ENCODE results near the gene NPHS1. TPM values are rescaled to one million over a fixed set of nuclear protein-coding genes. Genes with fewer than 3 reads are reported as not detected.
A peak's percentile ranks its signal among the peaks of the same experiment; 100 is the strongest.

NPHS1 gene
- polyA plus RNA-seq, 1 donor from 2014 or later: 0.05 TPM

DNA sequence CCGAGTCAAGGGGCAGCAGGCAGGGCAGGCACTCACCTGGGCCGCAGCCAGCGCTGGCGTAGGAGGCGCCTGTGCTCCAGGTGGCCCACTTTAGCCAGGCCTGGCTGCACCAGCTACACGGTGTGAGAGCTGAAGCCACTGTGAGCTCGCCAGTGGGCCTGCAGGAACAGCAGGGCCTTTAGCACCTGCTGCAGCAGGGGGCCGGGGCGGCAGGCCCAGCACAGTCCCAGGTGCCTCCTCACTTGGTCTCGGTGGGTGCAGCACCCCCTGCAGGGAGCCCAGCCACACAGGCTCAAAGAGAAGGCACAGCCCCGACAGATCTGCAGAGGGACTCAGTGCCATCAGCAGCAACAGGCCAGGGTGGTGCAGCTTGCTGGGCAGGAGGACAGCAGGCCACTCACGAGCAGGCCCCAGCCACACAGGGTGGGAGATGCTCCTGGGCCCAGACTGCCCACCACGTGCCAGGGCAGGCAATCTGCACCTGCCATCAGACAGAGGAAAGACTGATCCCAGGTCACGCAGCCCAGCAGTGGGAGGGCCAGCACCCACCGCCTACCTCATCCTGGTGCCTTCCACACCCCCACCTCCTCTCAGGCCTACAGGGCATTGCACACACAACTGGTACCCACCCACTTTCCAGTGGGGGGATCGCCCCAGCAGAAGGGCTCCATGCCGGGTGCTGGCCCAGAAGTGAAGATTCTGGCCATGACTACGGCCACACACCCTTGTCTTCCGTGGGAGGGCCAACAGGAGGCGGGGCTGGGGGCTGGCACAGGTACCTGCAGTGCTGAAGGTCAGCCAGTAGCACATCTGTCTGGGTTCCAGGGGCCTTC is 61.1 kb downstream of the NPHS1 start:
- H2AFZ ChIP-seq (ENCODE audit: low read depth, low read length): no peak overlapping the region
- no peak overlapping the region for H3K4me2 ChIP-seq (ENCODE audit: low read length)
- H4K20me1 ChIP-seq (ENCODE audit: insufficient read depth): no peaks in the 10 kb centered on the region
- TF ChIP-seq, protein P1, sequence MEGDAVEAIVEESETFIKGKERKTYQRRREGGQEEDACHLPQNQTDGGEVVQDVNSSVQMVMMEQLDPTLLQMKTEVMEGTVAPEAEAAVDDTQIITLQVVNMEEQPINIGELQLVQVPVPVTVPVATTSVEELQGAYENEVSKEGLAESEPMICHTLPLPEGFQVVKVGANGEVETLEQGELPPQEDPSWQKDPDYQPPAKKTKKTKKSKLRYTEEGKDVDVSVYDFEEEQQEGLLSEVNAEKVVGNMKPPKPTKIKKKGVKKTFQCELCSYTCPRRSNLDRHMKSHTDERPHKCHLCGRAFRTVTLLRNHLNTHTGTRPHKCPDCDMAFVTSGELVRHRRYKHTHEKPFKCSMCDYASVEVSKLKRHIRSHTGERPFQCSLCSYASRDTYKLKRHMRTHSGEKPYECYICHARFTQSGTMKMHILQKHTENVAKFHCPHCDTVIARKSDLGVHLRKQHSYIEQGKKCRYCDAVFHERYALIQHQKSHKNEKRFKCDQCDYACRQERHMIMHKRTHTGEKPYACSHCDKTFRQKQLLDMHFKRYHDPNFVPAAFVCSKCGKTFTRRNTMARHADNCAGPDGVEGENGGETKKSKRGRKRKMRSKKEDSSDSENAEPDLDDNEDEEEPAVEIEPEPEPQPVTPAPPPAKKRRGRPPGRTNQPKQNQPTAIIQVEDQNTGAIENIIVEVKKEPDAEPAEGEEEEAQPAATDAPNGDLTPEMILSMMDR (IDR thresholded peaks at IDR 0.05; ENCODE audit: poor library complexity, severe bottlenecking): peak; percentile 29
- TF ChIP-seq, protein P2, sequence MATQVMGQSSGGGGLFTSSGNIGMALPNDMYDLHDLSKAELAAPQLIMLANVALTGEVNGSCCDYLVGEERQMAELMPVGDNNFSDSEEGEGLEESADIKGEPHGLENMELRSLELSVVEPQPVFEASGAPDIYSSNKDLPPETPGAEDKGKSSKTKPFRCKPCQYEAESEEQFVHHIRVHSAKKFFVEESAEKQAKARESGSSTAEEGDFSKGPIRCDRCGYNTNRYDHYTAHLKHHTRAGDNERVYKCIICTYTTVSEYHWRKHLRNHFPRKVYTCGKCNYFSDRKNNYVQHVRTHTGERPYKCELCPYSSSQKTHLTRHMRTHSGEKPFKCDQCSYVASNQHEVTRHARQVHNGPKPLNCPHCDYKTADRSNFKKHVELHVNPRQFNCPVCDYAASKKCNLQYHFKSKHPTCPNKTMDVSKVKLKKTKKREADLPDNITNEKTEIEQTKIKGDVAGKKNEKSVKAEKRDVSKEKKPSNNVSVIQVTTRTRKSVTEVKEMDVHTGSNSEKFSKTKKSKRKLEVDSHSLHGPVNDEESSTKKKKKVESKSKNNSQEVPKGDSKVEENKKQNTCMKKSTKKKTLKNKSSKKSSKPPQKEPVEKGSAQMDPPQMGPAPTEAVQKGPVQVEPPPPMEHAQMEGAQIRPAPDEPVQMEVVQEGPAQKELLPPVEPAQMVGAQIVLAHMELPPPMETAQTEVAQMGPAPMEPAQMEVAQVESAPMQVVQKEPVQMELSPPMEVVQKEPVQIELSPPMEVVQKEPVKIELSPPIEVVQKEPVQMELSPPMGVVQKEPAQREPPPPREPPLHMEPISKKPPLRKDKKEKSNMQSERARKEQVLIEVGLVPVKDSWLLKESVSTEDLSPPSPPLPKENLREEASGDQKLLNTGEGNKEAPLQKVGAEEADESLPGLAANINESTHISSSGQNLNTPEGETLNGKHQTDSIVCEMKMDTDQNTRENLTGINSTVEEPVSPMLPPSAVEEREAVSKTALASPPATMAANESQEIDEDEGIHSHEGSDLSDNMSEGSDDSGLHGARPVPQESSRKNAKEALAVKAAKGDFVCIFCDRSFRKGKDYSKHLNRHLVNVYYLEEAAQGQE (IDR thresholded peaks at IDR 0.05; ENCODE audit: borderline replicate concordance): no peak
- TF ChIP-seq RAD21 (conservative IDR thresholded peaks at IDR 0.05): no peak
- H3K27ac ChIP-seq (ENCODE audit: low read length): no peak overlapping the region
- no peak overlapping the region for H3K9ac ChIP-seq (ENCODE audit: low read length)
- H3K4me3 ChIP-seq (ENCODE audit: low read length): no peak overlapping the region
- H3F3A ChIP-seq (ENCODE audit: insufficient read depth, low read length, poor library complexity, severe bottlenecking): no peaks in the 10 kb centered on the region
- H3K36me3 ChIP-seq (ENCODE audit: insufficient read depth, low read length): no peaks in the 10 kb centered on the region
- no peaks in the 10 kb centered on the region for H3K9me2 ChIP-seq (ENCODE audit: insufficient read depth, low read length)
- H3K9me3 ChIP-seq (ENCODE audit: low read length): no peaks in the 10 kb centered on the region
- peaks cover 3% of the 10 kb centered on the region for H3K27me3 ChIP-seq (ENCODE audit: insufficient read depth, low read depth, low read length)
- no peaks in the 10 kb centered on the region for H3K79me2 ChIP-seq (replicated peaks; ENCODE audit: insufficient read depth, low read length)

DNA sequence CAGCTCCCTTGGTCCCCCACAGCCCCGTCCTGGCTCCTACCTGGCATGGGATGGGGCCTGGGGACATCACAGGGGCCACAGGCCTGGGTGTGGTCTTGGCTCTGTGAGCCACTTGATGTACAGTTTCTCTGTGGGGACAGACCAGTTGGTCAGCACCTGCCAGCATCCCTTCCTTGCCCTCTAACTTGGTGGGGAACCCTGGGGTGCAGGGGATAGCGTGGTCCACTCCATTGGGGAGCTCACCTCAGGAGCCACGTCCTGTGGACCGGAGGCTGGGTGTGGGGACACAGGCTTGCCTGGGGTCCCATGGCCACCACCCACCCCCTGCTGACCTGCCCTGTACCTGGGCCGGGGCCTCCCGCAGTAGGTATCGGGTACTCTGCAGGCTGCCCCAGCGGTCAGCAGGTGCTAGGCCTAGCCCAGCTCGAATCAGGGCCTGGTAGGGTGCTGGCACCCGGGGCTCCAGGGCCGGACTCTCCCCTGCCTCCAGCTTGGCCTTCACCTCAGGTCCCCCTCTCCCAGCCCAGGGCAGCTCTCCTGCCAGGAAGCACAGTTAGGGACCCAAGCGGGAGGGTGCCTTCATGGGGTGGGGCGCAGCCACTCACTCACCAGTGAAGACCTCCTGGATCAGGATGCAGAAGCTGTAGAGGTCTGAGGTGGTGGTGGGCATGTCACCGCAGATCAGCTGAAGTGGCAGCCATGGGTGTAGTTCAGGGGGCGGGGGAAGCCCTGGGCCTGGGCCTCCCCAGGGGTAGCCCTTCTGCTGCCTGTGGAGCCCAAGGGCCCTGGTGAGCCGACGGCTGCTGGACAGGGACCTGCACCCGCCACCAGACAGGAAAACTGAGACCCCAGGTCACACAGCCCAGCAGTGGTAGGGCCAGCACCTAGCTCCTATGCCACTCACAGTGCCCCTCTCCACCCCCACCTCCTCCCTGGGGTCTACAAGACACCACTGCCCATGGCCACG is 62.0 kb downstream of the NPHS1 start:
- Histone ChIP-seq H3K4me2 (ENCODE audit: low read length) (no peak overlapping the region), H3K9me3 (ENCODE audit: low read length) (no peaks in the 10 kb centered on the region), H3K27ac (ENCODE audit: low read length) (no peak overlapping the region), H3K36me3 (ENCODE audit: insufficient read depth, low read length) (no peaks in the 10 kb centered on the region), H3K9ac (ENCODE audit: low read length) (no peak overlapping the region), H3K27me3 (ENCODE audit: insufficient read depth, low read depth, low read length) (no peaks in the 10 kb centered on the region), H3K79me2 (replicated peaks; ENCODE audit: insufficient read depth, low read length) (no peaks in the 10 kb centered on the region), H2AFZ (ENCODE audit: low read depth, low read length) (no peak overlapping the region), H4K20me1 (ENCODE audit: insufficient read depth) (no peaks in the 10 kb centered on the region), H3K4me3 (ENCODE audit: low read length) (no peak overlapping the region), H3F3A (ENCODE audit: insufficient read depth, low read length, poor library complexity, severe bottlenecking) (no peaks in the 10 kb centered on the region), H3K9me2 (ENCODE audit: insufficient read depth, low read length) (no peaks in the 10 kb centered on the region)
- TF ChIP-seq EP300 (conservative IDR thresholded peaks at IDR 0.05; ENCODE audit: poor library complexity, severe bottlenecking) (no peak), SMC3 (conservative IDR thresholded peaks at IDR 0.05; ENCODE audit: poor library complexity) (no peak), POLR2AphosphoS5 (IDR thresholded peaks at IDR 0.05) (no peak), EZH2 (IDR thresholded peaks at IDR 0.05; ENCODE audit: borderline replicate concordance, insufficient read depth, low read length, poor library complexity, severe bottlenecking) (no peak), RAD21 (conservative IDR thresholded peaks at IDR 0.05) (no peak), TAF1 (IDR thresholded peaks at IDR 0.05; ENCODE audit: low read depth) (no peak), MXI1 (conservative IDR thresholded peaks at IDR 0.05; ENCODE audit: poor library complexity, severe bottlenecking) (no peak)
- TF ChIP-seq, protein P1 (IDR thresholded peaks at IDR 0.05; ENCODE audit: poor library complexity, severe bottlenecking): no peak
- TF ChIP-seq, protein P2 (IDR thresholded peaks at IDR 0.05; ENCODE audit: borderline replicate concordance): no peak

Measured in neural cell (in vitro differentiated cells).